Stimulated activated memory B cell treated with anti-CD40 and anti-IgM and Interleukin-4, amounts not matched to agents 10 μg/mL and 1 μg/mL and 100 μg/mL, for 72 hours (primary cell): Measurements from ENCODE around the gene PPP5C.
"Not testable (repeated sequence)": the region's sequence is repeated elsewhere in the genome, so short reads cannot be mapped to it uniquely, and the experiment has no call there.

ENCODE experiments used
- ATAC-seq: fragments of 150-1000 bp; cut with Tn5 transposase; 2 replicates; pipeline ENCODE4 v1.10.0; 2021
- H3K27ac Mint-ChIP-seq: one replicate; pipeline ENCODE4 v1.8.0; 2022; ENCODE audit warnings: mild to moderate bottlenecking, mixed read lengths
- H3K27me3 Mint-ChIP-seq: one replicate; pipeline ENCODE4 v1.8.0; 2022; ENCODE audit warnings: mixed read lengths
- H3K36me3 Mint-ChIP-seq: one replicate; pipeline ENCODE4 v1.8.0; 2022; ENCODE audit warnings: mixed read lengths
- H3K4me1 Mint-ChIP-seq: one replicate; pipeline ENCODE4 v1.8.0; 2022; ENCODE audit warnings: mixed read lengths
- H3K4me3 Mint-ChIP-seq: one replicate; pipeline ENCODE4 v1.8.0; 2022; ENCODE audit warnings: mild to moderate bottlenecking, moderate library complexity, mixed read lengths
- H3K9me3 Mint-ChIP-seq: one replicate; pipeline ENCODE4 v1.8.0; 2022; ENCODE audit warnings: mixed read lengths

The PPP5C gene

GRCh38 chr19:46413262-46414031, 66.6 kb downstream of the PPP5C start, which contains the start of gene CCDC8:
TSS of gene CCDC8 (minus strand) at chr19:46413564. CDS start at chr19:46412810, 754 bp downstream.
- Mint-ChIP-seq H3K4me3 (no peak within 1 kb of the TSS), H3K27ac (no peak within 1 kb of the TSS), H3K4me1 (peaks cover 21% of the 10 kb centered on the region), H3K9me3 (no peaks in the 10 kb centered on the region), H3K36me3 (no peaks in the 10 kb centered on the region), H3K27me3 (peaks cover 89% of the 10 kb centered on the region)
- no peak for ATAC-seq

- H3K27me3 Mint-ChIP-seq: peaks cover 93% of the 10 kb centered on the region
- not testable (repeated sequence) for H3K4me3 Mint-ChIP-seq, ATAC-seq, H3K9me3 Mint-ChIP-seq, H3K36me3 Mint-ChIP-seq, H3K27ac Mint-ChIP-seq
- H3K4me1 Mint-ChIP-seq: peaks cover 17% of the 10 kb centered on the region
Observed at GRCh38 chr19:46414899-46415298, 68.0 kb downstream of the PPP5C start.

GRCh38 chr19:46415804-46416709, 69.2 kb downstream of the PPP5C start:
- H3K4me3 Mint-ChIP-seq: not testable (repeated sequence)

GRCh38 chr19:46420056-46420455, 73.2 kb downstream of the PPP5C start:
- H3K4me3 Mint-ChIP-seq: no peak overlapping the region

More at GRCh38 chr19:46415804-46416709, 69.2 kb downstream of the PPP5C start:
- Mint-ChIP-seq H3K27me3 (peaks cover 91% of the 10 kb centered on the region), H3K4me1 (peaks cover 17% of the 10 kb centered on the region)
- H3K36me3 Mint-ChIP-seq, H3K27ac Mint-ChIP-seq, ATAC-seq, H3K9me3 Mint-ChIP-seq: not testable (repeated sequence)

GRCh38 chr19:46422344-46422743, 75.5 kb downstream of the PPP5C start:
- H3K27ac Mint-ChIP-seq: no peak overlapping the region
- H3K27me3 Mint-ChIP-seq: peaks cover 74% of the 10 kb centered on the region
- no peaks in the 10 kb centered on the region for H3K9me3 Mint-ChIP-seq
- H3K4me3 Mint-ChIP-seq: no peak overlapping the region
- ATAC-seq: no peak
- no peaks in the 10 kb centered on the region for H3K36me3 Mint-ChIP-seq
- H3K4me1 Mint-ChIP-seq: peaks cover 14% of the 10 kb centered on the region

More at GRCh38 chr19:46420056-46420455, 73.2 kb downstream of the PPP5C start:
- Mint-ChIP-seq H3K4me1 (peaks cover 6% of the 10 kb centered on the region), H3K36me3 (no peaks in the 10 kb centered on the region), H3K27me3 (peaks cover 74% of the 10 kb centered on the region), H3K9me3 (no peaks in the 10 kb centered on the region), H3K27ac (no peak overlapping the region)
- ATAC-seq: no peak

GRCh38 chr19:46423188-46423587, 76.3 kb downstream of the PPP5C start:
- no peak for ATAC-seq
- no peaks in the 10 kb centered on the region for H3K9me3 Mint-ChIP-seq
- H3K4me3 Mint-ChIP-seq: no peak overlapping the region
- H3K27ac Mint-ChIP-seq: no peak overlapping the region
- peaks cover 17% of the 10 kb centered on the region for H3K4me1 Mint-ChIP-seq
- peaks cover 80% of the 10 kb centered on the region for H3K27me3 Mint-ChIP-seq
- H3K36me3 Mint-ChIP-seq: no peaks in the 10 kb centered on the region

GRCh38 chr19:46426035-46426505, 79.2 kb downstream of the PPP5C start:
- peaks cover 82% of the 10 kb centered on the region for H3K27me3 Mint-ChIP-seq
- peak overlapping the region; percentile 75 for H3K4me3 Mint-ChIP-seq
- no peaks in the 10 kb centered on the region for H3K36me3 Mint-ChIP-seq
- no peak overlapping the region for H3K27ac Mint-ChIP-seq
- ATAC-seq: peak; percentile 20
- peaks cover 6% of the 10 kb centered on the region for H3K9me3 Mint-ChIP-seq
- H3K4me1 Mint-ChIP-seq: peaks cover 28% of the 10 kb centered on the region

- Mint-ChIP-seq H3K36me3 (no peaks in the 10 kb centered on the region), H3K4me3 (peak overlapping the region; percentile 75), H3K4me1 (peaks cover 28% of the 10 kb centered on the region), H3K27ac (no peak overlapping the region), H3K9me3 (peaks cover 6% of the 10 kb centered on the region), H3K27me3 (peaks cover 81% of the 10 kb centered on the region)
- ATAC-seq: peak; percentile 43
Observed at GRCh38 chr19:46426506-46427162, 79.7 kb downstream of the PPP5C start.

GRCh38 chr19:46427518-46428045, 80.7 kb downstream of the PPP5C start:
- Mint-ChIP-seq H3K4me1 (peaks cover 28% of the 10 kb centered on the region), H3K4me3 (no peak overlapping the region), H3K27ac (no peak overlapping the region), H3K9me3 (peaks cover 6% of the 10 kb centered on the region), H3K36me3 (no peaks in the 10 kb centered on the region), H3K27me3 (peaks cover 81% of the 10 kb centered on the region)
- no peak for ATAC-seq

- H3K27ac Mint-ChIP-seq: no peak within 1 kb of the TSS
- H3K36me3 Mint-ChIP-seq: no peaks in the 10 kb centered on the region
- peaks cover 28% of the 10 kb centered on the region for H3K4me1 Mint-ChIP-seq
- peaks cover 6% of the 10 kb centered on the region for H3K9me3 Mint-ChIP-seq
- peaks cover 89% of the 10 kb centered on the region for H3K27me3 Mint-ChIP-seq
- peak within 1 kb of the TSS; percentile 63 for H3K4me3 Mint-ChIP-seq
- ATAC-seq: peak; percentile 56
Observed at GRCh38 chr19:46428239-46429135, 81.6 kb downstream of the PPP5C start, which contains the start of gene PNMA8C. TSS of gene PNMA8C (minus strand) at chr19:46428936. CDS start at chr19:46428359, 577 bp downstream.

- peaks cover 6% of the 10 kb centered on the region for H3K9me3 Mint-ChIP-seq
- peaks cover 99% of the 10 kb centered on the region for H3K27me3 Mint-ChIP-seq
- peaks cover 28% of the 10 kb centered on the region for H3K4me1 Mint-ChIP-seq
- H3K4me3 Mint-ChIP-seq: no peak overlapping the region
- H3K36me3 Mint-ChIP-seq: no peaks in the 10 kb centered on the region
- no peak overlapping the region for H3K27ac Mint-ChIP-seq
- no peak for ATAC-seq
Observed at GRCh38 chr19:46429999-46430398, 83.1 kb downstream of the PPP5C start.

GRCh38 chr19:46431824-46432223, 84.9 kb downstream of the PPP5C start:
- ATAC-seq: no peak
- H3K27me3 Mint-ChIP-seq: peaks cover 88% of the 10 kb centered on the region
- H3K4me1 Mint-ChIP-seq: peaks cover 18% of the 10 kb centered on the region
- H3K27ac Mint-ChIP-seq: no peak overlapping the region
- no peak overlapping the region for H3K4me3 Mint-ChIP-seq
- H3K36me3 Mint-ChIP-seq: no peaks in the 10 kb centered on the region
- H3K9me3 Mint-ChIP-seq: peaks cover 6% of the 10 kb centered on the region

GRCh38 chr19:46433470-46433869, 86.6 kb downstream of the PPP5C start:
- H3K27me3 Mint-ChIP-seq: peaks cover 86% of the 10 kb centered on the region
- H3K4me1 Mint-ChIP-seq, ATAC-seq, H3K4me3 Mint-ChIP-seq, H3K36me3 Mint-ChIP-seq, H3K27ac Mint-ChIP-seq, H3K9me3 Mint-ChIP-seq: not testable (repeated sequence)

- H3K27me3 Mint-ChIP-seq: peaks cover 71% of the 10 kb centered on the region
- ATAC-seq: no peak
- H3K27ac Mint-ChIP-seq: no peak overlapping the region
- H3K9me3 Mint-ChIP-seq: peaks cover 4% of the 10 kb centered on the region
- no peak overlapping the region for H3K4me3 Mint-ChIP-seq
- H3K4me1 Mint-ChIP-seq: no peaks in the 10 kb centered on the region
- H3K36me3 Mint-ChIP-seq: no peaks in the 10 kb centered on the region
Observed at GRCh38 chr19:46435009-46435408, 88.1 kb downstream of the PPP5C start.
